A673 (cell line): ENCODE results near the gene ARFRP1.
"Not testable (repeated sequence)": the region's sequence is repeated elsewhere in the genome, so short reads cannot be mapped to it uniquely, and the experiment has no call there.

ENCODE experiments used
- CTCF ChIP-seq: fragments of 300-800, 200-600 bp; sonication (generic); conservative IDR thresholded peaks from 2 replicates; pipeline ENCODE4 v1.5.1; 2017; ENCODE audit warnings: low read depth, mild to moderate bottlenecking, antibody characterized with exemption, low read length, moderate library complexity, mixed read lengths
- EZH2 ChIP-seq: fragments of 200-600 bp; sonication (generic); IDR thresholded peaks from 2 replicates; pipeline ENCODE4 v1.6.1; 2017; ENCODE audit warnings: borderline replicate concordance, low read depth, mild to moderate bottlenecking, mixed read lengths, antibody characterized with exemption, low read length; ENCODE audit not compliant: poor library complexity, severe bottlenecking

GRCh38 chr20:63660174-63660573 is 47.6 kb downstream of the ARFRP1 start:
- TF ChIP-seq CTCF, EZH2: not testable (repeated sequence)
